SH-SY5Y (cell line): ENCODE data around the gene KPTN.

Source experiments
- GATA2 ChIP-seq: IDR thresholded peaks from 2 replicates; pipeline ENCODE4 v1.6.1; 2011; ENCODE audit warnings: mild to moderate bottlenecking, low read depth, low read length
- GATA3 ChIP-seq: IDR thresholded peaks from 2 replicates; pipeline ENCODE4 v1.6.1; 2011; ENCODE audit warnings: low read depth, mild to moderate bottlenecking, low read length, moderate library complexity

KPTN gene

GRCh38 chr19:47473336-47473735, 10.7 kb downstream of the KPTN start:
- TF ChIP-seq GATA2 (no peak), GATA3 (no peak)

GRCh38 chr19:47471733-47472457, 12.1 kb downstream of the KPTN start, which contains the start of gene SLC8A2:
Gene SLC8A2, minus strand, starts transcription at chr19:47471893. Its CDS starts 5,490 bp downstream, at chr19:47466403.
- TF ChIP-seq GATA2 (no peak), GATA3 (no peak)

- TF ChIP-seq GATA3 (no peak), GATA2 (no peak)
Measured at GRCh38 chr19:47471381-47471732, 12.7 kb downstream of the KPTN start.

GRCh38 chr19:47470447-47471195, 13.4 kb downstream of the KPTN start:
- TF ChIP-seq GATA3, result no peak
- no peak for TF ChIP-seq GATA2

- TF ChIP-seq GATA2, result no peak
- no peak for TF ChIP-seq GATA3
Measured at GRCh38 chr19:47469719-47470118, 14.3 kb downstream of the KPTN start.

GRCh38 chr19:47469363-47469700, 14.7 kb downstream of the KPTN start:
- TF ChIP-seq GATA2, result no peak
- TF ChIP-seq GATA3, result no peak

- no peak for TF ChIP-seq GATA3
- no peak for TF ChIP-seq GATA2
Measured at GRCh38 chr19:47467914-47468313, 16.1 kb downstream of the KPTN start.

- TF ChIP-seq GATA3, result no peak
- no peak for TF ChIP-seq GATA2
Measured at GRCh38 chr19:47465957-47466356, 18.1 kb downstream of the KPTN start.

- TF ChIP-seq GATA2 (no peak), GATA3 (no peak)
Measured at GRCh38 chr19:47464675-47465419, 19.2 kb downstream of the KPTN start.

GRCh38 chr19:47461876-47462275, 22.1 kb downstream of the KPTN start:
- TF ChIP-seq GATA2 (no peak), GATA3 (no peak)

- TF ChIP-seq GATA3, result no peak
- TF ChIP-seq GATA2, result no peak
Measured at GRCh38 chr19:47459477-47459876, 24.5 kb downstream of the KPTN start.

- TF ChIP-seq GATA3, result no peak
Measured at GRCh38 chr19:47458672-47459071, 25.3 kb downstream of the KPTN start.

- no peak for TF ChIP-seq GATA2
- TF ChIP-seq GATA3, result no peak
Measured at GRCh38 chr19:47456721-47457474, 27.1 kb downstream of the KPTN start.

GRCh38 chr19:47450478-47450877, 33.5 kb downstream of the KPTN start:
- TF ChIP-seq GATA3 (no peak), GATA2 (no peak)

- TF ChIP-seq GATA2, result no peak
- TF ChIP-seq GATA3, result no peak
Measured at GRCh38 chr19:47448360-47448727, 35.7 kb downstream of the KPTN start.
